Astrocyte (in vitro differentiated cells and primary cell): ENCODE measurements around the gene ATP11A. TPM values are rescaled to one million over a fixed set of nuclear protein-coding genes. Genes with fewer than 3 reads are reported as not detected.

Experiments used
- DNase-seq: peaks from one replicate; pipeline ENCODE4 v3.0.0-alpha.2; 2010; ENCODE audit warnings: low read depth
- FAIRE-seq: peaks from 2 replicates; lab custom pipeline; 2011; peaks lifted over from hg19 to GRCh38; lab: Jason Lieb, UNC
- H2AFZ ChIP-seq: 2 replicates; pipeline ENCODE4 v1.6.0; 2012; ENCODE audit warnings: low read depth, low read length, inconsistent platforms
- H3K27ac ChIP-seq: 2 replicates; pipeline ENCODE4 v1.5.1; 2011; ENCODE audit warnings: low read depth, low read length, inconsistent platforms
- H3K27me3 ChIP-seq: 2 replicates; pipeline ENCODE4 v1.6.0; 2011; ENCODE audit warnings: low read length, inconsistent platforms; ENCODE audit not compliant: insufficient read depth
- H3K36me3 ChIP-seq: 2 replicates; pipeline ENCODE4 v1.5.1; 2011; ENCODE audit warnings: low read length, inconsistent platforms; ENCODE audit not compliant: insufficient read depth
- H3K4me1 ChIP-seq: 2 replicates; pipeline ENCODE4 v1.5.1; 2011; ENCODE audit warnings: low read length, inconsistent platforms; ENCODE audit not compliant: insufficient read depth
- H3K4me2 ChIP-seq: 2 replicates; pipeline ENCODE4 v1.6.0; 2012; ENCODE audit warnings: low read length, inconsistent platforms
- H3K4me3 ChIP-seq: 2 replicates; pipeline ENCODE4 v1.5.1; 2011; ENCODE audit warnings: low read depth, mild to moderate bottlenecking, low read length, inconsistent platforms; ENCODE audit not compliant: insufficient read depth
- H3K79me2 ChIP-seq: 2 replicates; pipeline ENCODE4 v1.6.0; 2012; ENCODE audit warnings: mild to moderate bottlenecking, low read length, inconsistent platforms; ENCODE audit not compliant: insufficient read depth
- H3K9ac ChIP-seq: 2 replicates; pipeline ENCODE4 v1.6.0; 2012; ENCODE audit warnings: mild to moderate bottlenecking, low read length, inconsistent platforms
- H3K9me3 ChIP-seq: 2 replicates; pipeline ENCODE4 v1.5.1; 2012; ENCODE audit warnings: low read depth, mild to moderate bottlenecking, low read length, inconsistent platforms; ENCODE audit not compliant: insufficient read depth
- H4K20me1 ChIP-seq: 2 replicates; pipeline ENCODE4 v1.6.0; 2012; ENCODE audit warnings: low read length, inconsistent platforms; ENCODE audit not compliant: insufficient read depth
- H3K27ac Mint-ChIP-seq: one replicate; pipeline ENCODE4 v1.8.0; 2021; ENCODE audit warnings: mild to moderate bottlenecking, mixed read lengths; ENCODE audit not compliant: unreplicated experiment
- H3K27me3 Mint-ChIP-seq: one replicate; pipeline ENCODE4 v1.8.0; 2021; ENCODE audit warnings: low read depth, mixed read lengths; ENCODE audit not compliant: unreplicated experiment
- H3K36me3 Mint-ChIP-seq: one replicate; pipeline ENCODE4 v1.8.0; 2021; ENCODE audit warnings: low read depth, mixed read lengths; ENCODE audit not compliant: unreplicated experiment
- H3K4me1 Mint-ChIP-seq: one replicate; pipeline ENCODE4 v1.8.0; 2021; ENCODE audit warnings: low read depth, mixed read lengths; ENCODE audit not compliant: unreplicated experiment
- H3K4me3 Mint-ChIP-seq: one replicate; pipeline ENCODE4 v1.8.0; 2021; ENCODE audit warnings: mild to moderate bottlenecking, moderate library complexity, mixed read lengths; ENCODE audit not compliant: unreplicated experiment
- H3K9me3 Mint-ChIP-seq: one replicate; pipeline ENCODE4 v1.8.0; 2021; ENCODE audit warnings: mild to moderate bottlenecking, mixed read lengths; ENCODE audit not compliant: unreplicated experiment
- EZH2 ChIP-seq: IDR thresholded peaks from 2 replicates; pipeline ENCODE4 v1.6.1; 2012; ENCODE audit warnings: mild to moderate bottlenecking, low read length, inconsistent platforms; ENCODE audit not compliant: insufficient read depth
- total RNA-seq: library from RNA; stranded (reverse); gene quantifications from 2 replicates; pipeline ENCODE4 v1.2.1, GENCODE V29; 2021
- TF ChIP-seq, protein P1 (sequence below): IDR thresholded peaks from 2 replicates; pipeline ENCODE4 v1.5.1; 2011; ENCODE audit warnings: low read depth, mild to moderate bottlenecking, inconsistent platforms, low read length, moderate library complexity; ENCODE audit not compliant: insufficient read depth

ATP11A gene
- total RNA-seq, 1 donor from 2014 or later = 38.9 TPM

DNA sequence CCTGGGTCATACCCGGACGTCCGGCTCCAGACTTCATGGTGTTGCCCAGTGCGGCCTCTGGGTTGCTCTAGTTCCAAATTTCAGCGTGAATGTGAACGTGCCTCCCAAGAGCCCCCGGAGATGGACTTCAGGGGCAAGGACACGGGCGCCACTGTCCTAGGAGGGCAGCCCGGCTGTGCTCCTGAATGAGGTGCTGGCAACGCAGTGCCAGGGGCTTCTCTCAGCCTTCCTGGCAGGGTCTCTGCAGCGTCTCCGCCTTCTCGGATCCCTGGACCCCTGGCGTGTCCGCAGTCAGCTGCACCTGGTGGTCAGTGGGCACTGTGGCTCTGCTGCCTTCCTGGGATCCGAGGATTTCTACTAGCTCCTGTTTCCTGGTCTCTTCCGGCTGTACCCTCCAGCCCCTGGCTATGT, 177.5 kb downstream of the ATP11A start:
- Histone ChIP-seq H3K27ac (no peak overlapping the region), H3K4me1 (no peaks in the 10 kb centered on the region), H3K79me2 (no peaks in the 10 kb centered on the region), H3K27me3 (no peaks in the 10 kb centered on the region), H3K4me2 (no peak overlapping the region), H3K4me3 (no peak overlapping the region), H2AFZ (no peak overlapping the region), H3K9me3 (no peaks in the 10 kb centered on the region), H4K20me1 (no peaks in the 10 kb centered on the region), H3K36me3 (no peaks in the 10 kb centered on the region), H3K9ac (no peak overlapping the region)
- Mint-ChIP-seq H3K4me1 (no peaks in the 10 kb centered on the region), H3K27ac (no peak overlapping the region), H3K4me3 (no peak overlapping the region), H3K9me3 (no peaks in the 10 kb centered on the region), H3K27me3 (no peaks in the 10 kb centered on the region), H3K36me3 (peaks cover 13% of the 10 kb centered on the region)
- FAIRE-seq = no peak
- TF ChIP-seq, protein P1, sequence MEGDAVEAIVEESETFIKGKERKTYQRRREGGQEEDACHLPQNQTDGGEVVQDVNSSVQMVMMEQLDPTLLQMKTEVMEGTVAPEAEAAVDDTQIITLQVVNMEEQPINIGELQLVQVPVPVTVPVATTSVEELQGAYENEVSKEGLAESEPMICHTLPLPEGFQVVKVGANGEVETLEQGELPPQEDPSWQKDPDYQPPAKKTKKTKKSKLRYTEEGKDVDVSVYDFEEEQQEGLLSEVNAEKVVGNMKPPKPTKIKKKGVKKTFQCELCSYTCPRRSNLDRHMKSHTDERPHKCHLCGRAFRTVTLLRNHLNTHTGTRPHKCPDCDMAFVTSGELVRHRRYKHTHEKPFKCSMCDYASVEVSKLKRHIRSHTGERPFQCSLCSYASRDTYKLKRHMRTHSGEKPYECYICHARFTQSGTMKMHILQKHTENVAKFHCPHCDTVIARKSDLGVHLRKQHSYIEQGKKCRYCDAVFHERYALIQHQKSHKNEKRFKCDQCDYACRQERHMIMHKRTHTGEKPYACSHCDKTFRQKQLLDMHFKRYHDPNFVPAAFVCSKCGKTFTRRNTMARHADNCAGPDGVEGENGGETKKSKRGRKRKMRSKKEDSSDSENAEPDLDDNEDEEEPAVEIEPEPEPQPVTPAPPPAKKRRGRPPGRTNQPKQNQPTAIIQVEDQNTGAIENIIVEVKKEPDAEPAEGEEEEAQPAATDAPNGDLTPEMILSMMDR = no peak
- no peak for TF ChIP-seq EZH2
- no peak for DNase-seq

GRCh38 chr13:112868308-112868707, 178.5 kb downstream of the ATP11A start:
- TF ChIP-seq, protein P1 = no peak
- TF ChIP-seq EZH2 = no peak
- no peaks in the 10 kb centered on the region for H3K9me3 ChIP-seq
- H3K27me3 ChIP-seq = no peaks in the 10 kb centered on the region
- H3K4me2 ChIP-seq = no peak overlapping the region
- H4K20me1 ChIP-seq = no peaks in the 10 kb centered on the region
- H3K9me3 Mint-ChIP-seq = no peaks in the 10 kb centered on the region
- FAIRE-seq = no peak
- no peaks in the 10 kb centered on the region for H3K27me3 Mint-ChIP-seq
- no peaks in the 10 kb centered on the region for H3K4me1 Mint-ChIP-seq
- H3K4me3 ChIP-seq = no peak overlapping the region
- H3K36me3 ChIP-seq = no peaks in the 10 kb centered on the region
- no peak overlapping the region for H3K27ac ChIP-seq
- peaks cover 12% of the 10 kb centered on the region for H3K36me3 Mint-ChIP-seq
- no peak overlapping the region for H3K27ac Mint-ChIP-seq
- no peak overlapping the region for H2AFZ ChIP-seq
- H3K4me3 Mint-ChIP-seq = no peak overlapping the region
- no peak overlapping the region for H3K9ac ChIP-seq
- no peaks in the 10 kb centered on the region for H3K79me2 ChIP-seq
- H3K4me1 ChIP-seq = no peaks in the 10 kb centered on the region
- DNase-seq = no peak

- H3K27me3 Mint-ChIP-seq = no peaks in the 10 kb centered on the region
- no peaks in the 10 kb centered on the region for H3K4me1 Mint-ChIP-seq
- H3K4me3 Mint-ChIP-seq = no peak overlapping the region
- H3K36me3 ChIP-seq = no peaks in the 10 kb centered on the region
- no peaks in the 10 kb centered on the region for H3K9me3 ChIP-seq
- FAIRE-seq = no peak
- H3K4me3 ChIP-seq = no peak overlapping the region
- no peak overlapping the region for H3K9ac ChIP-seq
- no peak for DNase-seq
- H3K36me3 Mint-ChIP-seq = peaks cover 15% of the 10 kb centered on the region
- H3K27me3 ChIP-seq = no peaks in the 10 kb centered on the region
- H3K27ac ChIP-seq = no peak overlapping the region
- no peaks in the 10 kb centered on the region for H4K20me1 ChIP-seq
- H3K27ac Mint-ChIP-seq = no peak overlapping the region
- no peaks in the 10 kb centered on the region for H3K79me2 ChIP-seq
- no peak overlapping the region for H2AFZ ChIP-seq
- TF ChIP-seq, protein P1 = no peak
- no peak for TF ChIP-seq EZH2
- H3K4me2 ChIP-seq = no peak overlapping the region
- no peaks in the 10 kb centered on the region for H3K4me1 ChIP-seq
- H3K9me3 Mint-ChIP-seq = no peaks in the 10 kb centered on the region
Measured at GRCh38 chr13:112869202-112870050, 179.6 kb downstream of the ATP11A start.
